Right lobe of liver (tissue), 6 donors: ENCODE results near the gene DHX16. TPM values are rescaled to one million over a fixed set of nuclear protein-coding genes. Genes with fewer than 3 reads are reported as not detected.

Experiments used
- ATAC-seq, 4 donors: fragments of 200-7000 bp; cut with Tn5 transposase; one replicate each; pipeline ENCODE4 v1.9.1; 2020; ENCODE audit warnings: mild to moderate bottlenecking in 4 of 4, moderate library complexity in 4 of 4
- DNase-seq, 3 donors: peaks; one replicate each; pipeline ENCODE4 v3.0.0-alpha.2; 2020
- H3K27ac ChIP-seq, 3 donors: fragments of 200-600 bp; one replicate each; pipeline ENCODE4 v1.8.0; 2022
- H3K27me3 ChIP-seq, 2 donors: fragments of 200-600 bp; one replicate each; pipeline ENCODE4 v1.8.0; 2022
- H3K36me3 ChIP-seq, 4 donors: fragments of 200-600 bp; sonication (generic) in 1 of 4; one replicate each; pipeline versions ENCODE4 v1.5.1 to v1.8.0; 2017 to 2022; ENCODE audit warnings: control low read depth in 1 of 4
- H3K4me1 ChIP-seq, 4 donors: fragments of 200-600 bp; sonication (generic) in 1 of 4; one replicate each; pipeline versions ENCODE4 v1.5.1 to v1.8.0; 2017 to 2022; ENCODE audit warnings: control low read depth in 1 of 4
- H3K4me3 ChIP-seq, 3 donors: fragments of 200-600 bp; one replicate each; pipeline ENCODE4 v1.8.0; 2022
- H3K9me3 ChIP-seq, 4 donors: fragments of 200-600 bp; sonication (generic) in 1 of 4; one replicate each; pipeline versions ENCODE4 v1.5.1 to v1.8.0; 2017 to 2022; ENCODE audit warnings: control low read depth in 1 of 4
- CTCF ChIP-seq, 4 donors: fragments of 200-600 bp in 3 of 4; fragments of 450-650 bp in 1 of 4; IDR thresholded peaks; one replicate each; pipeline versions ENCODE4 v1.5.1 to v1.8.0; 2016 to 2022; ENCODE audit warnings: antibody characterized with exemption in 4 of 4, mild to moderate bottlenecking in 2 of 4
- POLR2A ChIP-seq: fragments of 450-650 bp; IDR thresholded peaks from one replicate; pipeline ENCODE4 v1.6.1; 2017; ENCODE audit warnings: antibody characterized with exemption, mild to moderate bottlenecking
- WGBS: methylation state at CpG from one replicate; pipeline ENCODE4 v1.1.6; 2018; ENCODE audit warnings: low coverage, low lambda C conversion rate; ENCODE audit not compliant: insufficient coverage; ENCODE audit errors: missing lambda C conversion rate; 5-methylcytosine and 5-hydroxymethylcytosine counted together
- intact Hi-C, 2 donors: fragments of 100-400 bp; cut with DNase I; formaldehyde crosslinking; loops; one replicate each; pipeline versions ENCODE4 v1.11.2 to v1.14.1; 2022
- total RNA-seq, 6 experiments: library from RNA; depleted of rRNA in 2 of 6; stranded (reverse); fragments of >200 nt in 2 of 6; fragmentation: NEBNext Ultra II Directional in 3 of 6; extraction: Animal tissue kit (Norgen Biotek cat#: 25700) in 3 of 6; gene quantifications; one replicate each; pipeline versions ENCODE4 v1.1.0 to v1.2.4, GENCODE V29; 2016 to 2023
- donor health status: DM: no; HTN: yes; CAD: no.
- donor health status: DM: no; HTN: no; CAD: no.
- donor health status: DM: no; HTN: no; CAD: no.
- donor health status: DM: no; HTN: yes; CAD: no.
- donor health status: DM: no; HTN: yes; CAD: no.

Gene DHX16
- total RNA-seq, 6 experiments from 2014 or later = 12.3 to 17.8 (median 14.4) TPM

DNA sequence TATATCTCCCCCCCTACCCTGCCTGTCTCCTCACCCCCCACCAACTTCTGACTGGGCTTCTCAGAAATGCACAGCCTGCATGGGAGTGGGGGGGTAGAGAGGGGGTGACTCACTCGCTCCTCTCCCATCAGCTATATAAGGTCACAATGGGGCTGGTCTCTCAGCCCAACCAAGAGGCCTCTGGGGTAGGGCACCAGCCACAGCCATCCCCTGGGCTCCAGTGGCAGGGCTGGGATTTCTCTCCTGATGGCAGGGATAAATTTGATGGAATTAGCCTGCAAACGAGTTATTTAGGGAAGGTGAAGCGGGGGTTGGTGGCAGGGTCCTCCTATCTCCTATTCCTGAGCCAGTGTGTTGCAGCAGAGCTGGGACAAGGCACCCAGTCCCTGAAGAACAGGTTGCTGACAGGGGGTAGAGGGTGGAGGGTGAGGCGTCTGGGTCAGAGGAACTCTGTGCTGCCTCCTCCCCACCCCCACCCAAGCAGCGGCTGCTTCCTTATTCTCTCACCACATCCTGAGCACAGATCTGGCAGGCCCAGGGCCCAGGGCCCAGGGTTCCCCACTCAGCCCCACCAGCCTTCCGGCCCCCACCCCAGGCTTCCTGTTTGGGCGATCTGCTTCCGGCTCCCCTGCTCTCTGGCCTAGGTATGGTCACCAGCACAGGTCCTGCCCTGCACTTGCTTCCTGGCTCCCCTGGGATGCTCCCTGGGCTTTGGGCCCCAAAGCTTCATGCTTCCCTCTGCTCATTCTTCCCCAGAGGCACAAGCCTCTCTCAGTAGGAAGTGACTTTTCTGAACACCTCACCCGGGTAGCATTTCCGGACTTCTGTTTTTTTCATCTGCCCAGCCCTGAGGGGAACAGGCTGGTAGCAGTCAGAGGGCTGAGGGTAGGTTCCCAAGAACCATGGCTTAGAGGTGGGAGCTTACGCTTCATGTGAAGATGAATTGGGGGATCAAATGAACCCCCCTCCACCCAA is 9.6 kb upstream of the DHX16 start:
- DNase-seq (peak; percentile 81 to 89 (median 87)), ATAC-seq (peak; percentile 10 to 33 (median 21))
- WGBS = 24% methylated on average over 7 of the region's 11 CpGs

DNA sequence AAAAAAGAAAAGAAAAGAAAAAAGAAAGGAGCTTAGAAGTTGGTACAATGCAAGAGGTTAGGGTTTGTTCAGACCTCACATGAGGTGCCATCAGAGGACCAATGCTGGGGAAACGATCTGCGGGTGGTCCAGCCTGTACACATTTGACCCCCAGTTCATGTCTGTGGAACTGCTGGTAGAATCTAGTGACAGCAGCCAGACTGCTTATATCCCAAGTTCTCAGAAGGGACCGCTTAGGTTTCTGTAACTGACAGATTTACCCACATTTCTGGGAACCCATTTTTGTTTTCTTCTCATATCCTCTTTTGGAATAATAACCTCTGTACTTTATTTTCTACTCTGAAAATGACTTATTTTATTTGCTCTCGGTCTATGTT is 8.9 kb upstream of the DHX16 start:
- intact Hi-C loops = loop anchor here in 1 of 2 donors (2.0 kb wide), 1 partner anchor 47 kb away; no protein-coding TSS in a partner anchor
- Histone ChIP-seq H3K4me3 (peak overlapping the region in 2 of 3 donors; percentile 70 to 75), H3K9me3 (no peaks in the 10 kb centered on the region), H3K36me3 (peaks cover 0 to 12% (median 4%) of the 10 kb centered on the region in 4 donors), H3K4me1 (peaks cover 0 to 64% (median 35%) of the 10 kb centered on the region in 4 donors), H3K27me3 (no peaks in the 10 kb centered on the region), H3K27ac (peak overlapping the region; percentile 87 to 96 (median 89))
- ATAC-seq (no peak), DNase-seq (peak in 1 of 3 donors; percentile 14)
- WGBS = 53% methylated on average over 4 of the region's 4 CpGs
- TF ChIP-seq CTCF (IDR thresholded peaks at IDR 0.05) = no peak
- no peak for TF ChIP-seq POLR2A

More for the DNA sequence above, 9.6 kb upstream of the DHX16 start:
- H3K4me3 ChIP-seq = peak overlapping the region; percentile 70 to 76 (median 75)
- H3K27me3 ChIP-seq = no peaks in the 10 kb centered on the region
- no peaks in the 10 kb centered on the region for H3K9me3 ChIP-seq
- intact Hi-C loops = no loop called here
- peak overlapping the region; percentile 87 to 96 (median 89) for H3K27ac ChIP-seq
- H3K36me3 ChIP-seq = peaks cover 0 to 8% (median 1%) of the 10 kb centered on the region in 4 donors
- TF ChIP-seq CTCF (IDR thresholded peaks at IDR 0.05) (no peak), POLR2A (no peak)
- peaks cover 0 to 58% (median 30%) of the 10 kb centered on the region in 4 donors for H3K4me1 ChIP-seq

- Histone ChIP-seq H3K4me1 (peaks cover 0 to 67% (median 30%) of the 10 kb centered on the region in 4 donors), H3K9me3 (no peaks in the 10 kb centered on the region), H3K4me3 (peak overlapping the region; percentile 8 to 34 (median 24)), H3K27me3 (no peaks in the 10 kb centered on the region), H3K36me3 (peaks cover 0 to 17% (median 5%) of the 10 kb centered on the region in 4 donors), H3K27ac (peak overlapping the region; percentile 60 to 94 (median 84))
- intact Hi-C loops = loop anchor here (2.0 to 10.0 kb wide), 4 partner anchors 43 to 195 kb away; partner anchors contain the start of genes ATAT1 (in 1 of the 2) and HLA-E (in 1 of the 2)
- peak in 1 of 3 donors; percentile 27 for DNase-seq
- ATAC-seq = peak in 1 of 4 donors; percentile 0
- TF ChIP-seq CTCF (IDR thresholded peaks at IDR 0.05) (no peak), POLR2A (no peak)
- WGBS = 27% methylated on average over 7 of the region's 7 CpGs
Observed at GRCh38 chr6:30679765-30680535, 7.1 kb upstream of the DHX16 start.
